ENCODE results near the gene PCDHGC5.

- TF ChIP-seq EGR1 (IDR thresholded peaks at IDR 0.05; ENCODE audit: borderline replicate concordance, low read depth, low read length) (no peak), TAF7 (optimal IDR thresholded peaks at IDR 0.05; ENCODE audit: borderline replicate concordance, low read depth, low read length) (no peak)
Observed at GRCh38 chr5:141523991-141524390, 35.1 kb downstream of the PCDHGC5 start.

Measured in H1 (cell line).